CD14-positive monocyte (primary cell): ENCODE results near the gene ANKRD44. TPM values are rescaled to one million over a fixed set of nuclear protein-coding genes. Genes with fewer than 3 reads are reported as not detected.

Experiments used
- DNase-seq, 3 donors: peaks; one replicate each; pipeline ENCODE4 v3.0.0-alpha.2; 2011 to 2022
- H2AFZ ChIP-seq: 2 replicates; pipeline ENCODE4 v1.6.0; 2012; ENCODE audit warnings: mild to moderate bottlenecking, low read depth, low read length, inconsistent platforms; ENCODE audit not compliant: insufficient read depth, poor library complexity, severe bottlenecking
- H3K27ac ChIP-seq, 2 donors: 1 replicate in 1 of 2; 2 replicates in 1 of 2; pipeline ENCODE4 v1.5.1; 2012 to 2013; ENCODE audit warnings: low read length in 2 of 2, control low read depth in 1 of 2, inconsistent platforms in 1 of 2, low read depth in 1 of 2, mild to moderate bottlenecking in 1 of 2
- H3K27me3 ChIP-seq, 2 donors: one replicate each; pipeline versions ENCODE4 v1.6.0 to v1.6.1; 2011 to 2013; ENCODE audit warnings: low read length in 2 of 2; ENCODE audit not compliant: control insufficient read depth in 2 of 2, insufficient read depth in 2 of 2
- H3K36me3 ChIP-seq, 2 donors: replicated peaks in 1 of 2; 1 replicate in 1 of 2; 2 replicates in 1 of 2; pipeline versions ENCODE4 v1.5.1 to v1.6.1; 2012 to 2013; ENCODE audit warnings: low read length in 2 of 2, control low read depth in 1 of 2, inconsistent platforms in 1 of 2, mild to moderate bottlenecking in 1 of 2; ENCODE audit not compliant: insufficient read depth in 2 of 2, control insufficient read depth in 1 of 2
- H3K4me1 ChIP-seq, 2 donors: 1 replicate in 1 of 2; 2 replicates in 1 of 2; pipeline versions ENCODE4 v1.5.1 to v1.6.1; 2012 to 2013; ENCODE audit warnings: low read length in 2 of 2, control low read depth in 1 of 2, inconsistent platforms in 1 of 2, mild to moderate bottlenecking in 1 of 2, moderate library complexity in 1 of 2; ENCODE audit not compliant: insufficient read depth in 2 of 2, control insufficient read depth in 1 of 2
- H3K4me2 ChIP-seq: replicated peaks from 2 replicates; pipeline ENCODE3; 2012; ENCODE audit warnings: low read length, moderate library complexity, mild to moderate bottlenecking; ENCODE audit not compliant: poor library complexity, severe bottlenecking; ENCODE audit errors: extremely low read depth
- H3K4me3 ChIP-seq, 3 experiments: fragments of 200-600 bp in 1 of 3; sonication (generic) in 1 of 3; replicated peaks in 1 of 3; 1 replicate in 2 of 3; 2 replicates in 1 of 3; pipeline ENCODE4 v1.5.1; 2011 to 2013; ENCODE audit warnings: low read length in 3 of 3, mild to moderate bottlenecking in 3 of 3, control low read depth in 2 of 3, low read depth in 2 of 3, inconsistent platforms in 1 of 3, moderate library complexity in 1 of 3
- H3K79me2 ChIP-seq: 2 replicates; pipeline ENCODE4 v1.6.0; 2012; ENCODE audit warnings: mild to moderate bottlenecking, control low read depth, inconsistent platforms, low read length, moderate library complexity; ENCODE audit not compliant: insufficient read depth
- H3K9ac ChIP-seq: 2 replicates; pipeline ENCODE4 v1.6.0; 2017; ENCODE audit warnings: low read length, mild to moderate bottlenecking; ENCODE audit not compliant: insufficient read depth, poor library complexity, severe bottlenecking
- H3K9me3 ChIP-seq, 2 donors: replicated peaks in 1 of 2; 1 replicate in 1 of 2; 2 replicates in 1 of 2; pipeline versions ENCODE4 v1.5.1 to v1.6.1; 2012 to 2013; ENCODE audit warnings: low read length in 2 of 2, control low read depth in 1 of 2; ENCODE audit not compliant: control insufficient read depth in 1 of 2, insufficient read depth in 1 of 2
- H4K20me1 ChIP-seq: 2 replicates; pipeline ENCODE4 v1.6.0; 2012; ENCODE audit warnings: mild to moderate bottlenecking, low read length, control low read depth, moderate library complexity; ENCODE audit not compliant: insufficient read depth
- H3K27ac Mint-ChIP-seq, 7 donors: one replicate each; pipeline ENCODE4 v1.8.0; 2020; ENCODE audit warnings: mild to moderate bottlenecking in 7 of 7, mixed read lengths in 7 of 7, moderate library complexity in 6 of 7, inconsistent platforms in 2 of 7
- H3K27me3 Mint-ChIP-seq, 3 donors: one replicate each; pipeline ENCODE4 v1.8.0; 2021 to 2022; ENCODE audit warnings: low read depth in 3 of 3, mild to moderate bottlenecking in 3 of 3, mixed read lengths in 3 of 3, moderate library complexity in 3 of 3, inconsistent platforms in 1 of 3
- H3K36me3 Mint-ChIP-seq, 2 donors: one replicate each; pipeline ENCODE4 v1.8.0; 2020; ENCODE audit warnings: mixed read lengths in 2 of 2, inconsistent platforms in 1 of 2, mild to moderate bottlenecking in 1 of 2
- H3K4me1 Mint-ChIP-seq: one replicate; pipeline ENCODE4 v1.8.0; 2020; ENCODE audit warnings: mild to moderate bottlenecking, mixed read lengths
- H3K4me3 Mint-ChIP-seq, 2 donors: one replicate each; pipeline ENCODE4 v1.8.0; 2020; ENCODE audit warnings: mild to moderate bottlenecking in 2 of 2, mixed read lengths in 2 of 2, moderate library complexity in 1 of 2
- H3K9me3 Mint-ChIP-seq, 7 donors: one replicate each; pipeline ENCODE4 v1.8.0; 2020 to 2022; ENCODE audit warnings: mixed read lengths in 7 of 7, mild to moderate bottlenecking in 6 of 7, moderate library complexity in 6 of 7, inconsistent platforms in 2 of 7
- CTCF ChIP-seq: fragments of 200-600 bp; IDR thresholded peaks from one replicate; pipeline ENCODE4 v1.8.0; 2022; ENCODE audit warnings: antibody characterized with exemption, mild to moderate bottlenecking
- WGBS: methylation state at CpG from one replicate; pipeline ENCODE4 v1.1.5; 2013; ENCODE audit warnings: missing lambda C conversion rate; ENCODE audit not compliant: insufficient coverage; 5-methylcytosine and 5-hydroxymethylcytosine counted together
- intact Hi-C, 2 donors: fragments of 100-400 bp; cut with micrococcal nuclease; formaldehyde crosslinking; loops; one replicate each; pipeline versions ENCODE4 v1.15.0 to v1.15.1; 2023
- polyA plus RNA-seq, 3 donors: library from polyadenylated mRNA; depleted of rRNA in 1 of 3; unstranded in 2 of 3; stranded (reverse) in 1 of 3; fragments of 300-500 nt in 2 of 3; fragments of >200 nt in 1 of 3; fragmentation: Illumina TruSeq in 2 of 3; gene quantifications; 1 replicate in 2 of 3; 2 replicates in 1 of 3; pipeline ENCODE4 v1.2.3, GENCODE V29; 2012 to 2021

The ANKRD44 gene
- polyA plus RNA-seq, 3 donors = 55.7 to 91.9 (median 64.9) TPM

DNA sequence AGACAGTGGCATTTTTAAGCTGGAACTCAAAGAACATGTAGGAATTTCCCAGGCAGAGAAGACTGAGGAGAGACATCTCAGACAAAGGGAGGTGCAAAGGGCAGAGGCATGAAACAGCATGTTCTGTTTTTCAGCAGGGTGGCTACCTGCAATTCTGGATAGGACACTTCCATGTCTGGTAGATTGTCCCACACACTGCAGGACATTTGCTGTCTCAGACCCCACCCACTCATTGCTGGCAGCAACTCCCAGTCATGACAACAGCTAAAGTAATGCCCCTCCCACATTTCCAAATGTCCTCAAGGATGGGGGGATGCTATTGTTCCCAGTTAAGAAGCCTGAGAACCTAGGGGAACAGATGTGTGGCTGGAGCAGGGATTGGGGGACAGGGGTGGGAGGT is 40.8 kb downstream of the ANKRD44 start:
- no peak overlapping the region for H3K4me3 ChIP-seq
- no peak for TF ChIP-seq CTCF
- H4K20me1 ChIP-seq = peaks cover 98% of the 10 kb centered on the region

GRCh38 chr2:197268786-197269584 is 41.6 kb downstream of the ANKRD44 start:
- H3K4me1 ChIP-seq = peaks cover 4 to 18% of the 10 kb centered on the region in 2 donors
- H3K79me2 ChIP-seq = peaks cover 100% of the 10 kb centered on the region
- H3K4me2 ChIP-seq = no peak overlapping the region
- DNase-seq = no peak
- 81% methylated on average over 3 of the region's 7 CpGs for WGBS
- intact Hi-C loops = no loop called here
- H2AFZ ChIP-seq = no peak overlapping the region
- Mint-ChIP-seq H3K4me1 (peaks cover 62% of the 10 kb centered on the region), H3K9me3 (no peaks in the 10 kb centered on the region), H3K27ac (peak overlapping the region in 6 of 7 donors; percentile 0 to 82 (median 50)), H3K27me3 (no peaks in the 10 kb centered on the region), H3K36me3 (peaks cover 6 to 8% of the 10 kb centered on the region in 2 donors), H3K4me3 (no peak overlapping the region)
- no peak overlapping the region for H3K9ac ChIP-seq
- H4K20me1 ChIP-seq = peaks cover 98% of the 10 kb centered on the region
- H3K27ac ChIP-seq = peak overlapping the region in 1 of 2 donors; percentile 17
- H3K9me3 ChIP-seq = no peaks in the 10 kb centered on the region
- H3K36me3 ChIP-seq = no peaks in the 10 kb centered on the region
- H3K27me3 ChIP-seq = no peaks in the 10 kb centered on the region
- no peak overlapping the region for H3K4me3 ChIP-seq
- TF ChIP-seq CTCF = no peak

More for the DNA sequence above, 40.8 kb downstream of the ANKRD44 start:
- Mint-ChIP-seq H3K27me3 (no peaks in the 10 kb centered on the region), H3K4me1 (peaks cover 60% of the 10 kb centered on the region), H3K4me3 (no peak overlapping the region), H3K9me3 (no peaks in the 10 kb centered on the region), H3K27ac (peak overlapping the region in 6 of 7 donors; percentile 14 to 78 (median 60)), H3K36me3 (peaks cover 6 to 8% of the 10 kb centered on the region in 2 donors)
- Histone ChIP-seq H3K4me2 (no peak overlapping the region), H3K36me3 (no peaks in the 10 kb centered on the region), H3K4me1 (peaks cover 4 to 18% of the 10 kb centered on the region in 2 donors), H2AFZ (no peak overlapping the region), H3K9ac (no peak overlapping the region), H3K27me3 (no peaks in the 10 kb centered on the region), H3K9me3 (no peaks in the 10 kb centered on the region), H3K79me2 (peaks cover 100% of the 10 kb centered on the region), H3K27ac (peak overlapping the region in 1 of 2 donors; percentile 17)
- intact Hi-C loops = no loop called here
- no peak for DNase-seq
